CD4-positive, alpha-beta T cell treated with Interleukin-17A for 1 hour (primary cell): ENCODE measurements around the gene CORIN.
A peak's percentile ranks its signal among the peaks of the same experiment; 100 is the strongest.

Experiments
- DNase-seq: peaks from one replicate; pipeline ENCODE4 v3.0.0-alpha.2; 2020

Gene CORIN

GRCh38 chr4:47837908-47838294 is at the start of gene CORIN:
Gene CORIN (minus strand): TSS chr4:47838067. CDS start chr4:47837949, 118 bp downstream.
- no peak for DNase-seq

GRCh38 chr4:47882228-47882627 is 44.4 kb upstream of the CORIN start:
- DNase-seq, result no peak

DNA sequence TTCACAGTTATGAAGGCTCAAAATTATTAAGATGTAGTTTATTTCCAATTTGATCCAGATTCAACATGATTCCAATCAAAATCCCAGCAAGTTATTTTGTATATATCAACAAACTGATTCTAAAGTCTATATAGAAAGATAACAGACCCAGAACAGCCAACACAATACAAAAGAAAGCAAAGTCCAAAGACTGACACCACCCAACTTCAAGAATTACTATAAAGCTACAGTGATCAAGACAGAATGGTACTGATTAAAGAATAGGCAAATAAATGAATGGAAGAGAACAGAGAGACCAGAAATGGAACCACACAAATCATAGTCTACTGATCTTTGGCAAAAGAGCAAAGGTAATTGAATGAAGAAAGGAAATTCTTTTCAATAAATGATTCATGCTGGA is 41.6 kb upstream of the CORIN start:
- no peak for DNase-seq

DNA sequence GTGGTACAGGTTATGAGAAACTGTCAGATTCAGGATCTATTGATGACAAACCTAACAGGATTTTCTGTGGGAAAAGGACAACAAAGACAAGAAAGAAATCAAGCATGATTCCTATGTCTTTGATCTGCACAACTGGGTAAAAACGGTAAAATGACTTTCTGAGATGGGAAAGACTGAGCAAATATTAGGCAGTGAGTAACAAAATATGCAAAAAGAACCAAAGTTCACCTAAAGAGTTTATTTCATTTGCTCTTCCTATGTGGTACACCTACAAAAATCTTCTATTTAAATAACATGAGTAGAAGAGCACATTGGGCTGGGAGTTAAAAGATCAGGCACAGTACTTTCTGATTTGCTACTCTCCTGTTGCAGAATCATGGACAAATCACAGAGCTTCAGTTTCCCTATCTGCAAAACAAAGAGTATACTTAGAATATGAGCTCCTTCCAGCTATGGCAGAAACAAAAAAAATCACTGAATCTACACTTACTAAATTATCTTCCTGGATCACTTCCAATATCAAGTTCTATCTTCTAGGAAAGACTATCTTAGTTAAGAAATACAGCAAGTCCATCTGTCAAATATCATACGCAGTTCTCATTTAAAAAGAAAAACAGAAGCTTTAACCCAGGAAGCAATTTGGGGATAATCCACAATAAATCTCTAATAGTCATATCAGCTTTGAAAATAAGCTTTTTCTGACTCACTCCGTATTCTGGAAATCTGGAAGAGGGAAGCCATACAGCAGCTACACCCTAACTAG is 39.1 kb upstream of the CORIN start:
- no peak for DNase-seq

- no peak for DNase-seq
Measured at GRCh38 chr4:47876310-47876709, 38.4 kb upstream of the CORIN start.

DNA sequence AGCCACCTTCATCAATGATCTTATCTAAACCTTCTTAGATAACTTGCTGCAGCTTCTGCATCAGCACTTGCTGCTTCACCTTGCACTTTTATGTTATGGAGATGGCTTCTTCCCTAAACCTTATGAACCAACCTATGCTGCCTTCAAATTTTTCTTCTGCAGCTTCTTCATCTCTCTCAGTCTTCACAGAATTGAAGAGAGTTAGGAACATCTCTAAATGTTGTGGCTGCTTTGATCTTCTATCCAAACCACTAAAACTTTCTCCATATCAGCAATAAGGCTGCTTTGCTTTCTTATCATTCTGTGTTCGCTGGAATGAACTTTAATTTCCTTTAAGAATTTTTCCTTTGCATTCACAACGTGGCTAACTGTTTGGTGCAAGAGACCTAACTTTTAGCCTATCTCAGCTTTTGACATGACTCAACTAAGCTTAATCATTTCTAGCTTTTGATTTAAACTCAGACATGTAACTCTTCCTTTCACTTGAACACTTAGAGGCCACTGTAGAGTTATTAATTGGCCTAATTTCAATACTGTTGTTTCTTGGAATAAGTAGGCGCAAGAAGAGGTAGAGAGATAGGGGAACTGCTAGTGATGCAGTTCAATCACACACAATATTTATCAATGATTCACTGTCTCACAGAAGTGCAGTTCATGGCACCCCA is 36.1 kb upstream of the CORIN start:
- DNase-seq, result no peak

- no peak for DNase-seq
Measured at GRCh38 chr4:47863486-47863885, 25.6 kb upstream of the CORIN start.

GRCh38 chr4:47862297-47862696 is 24.4 kb upstream of the CORIN start:
- DNase-seq, result no peak

- DNase-seq, result no peak
Measured at GRCh38 chr4:47860305-47860704, 22.4 kb upstream of the CORIN start.

- no peak for DNase-seq
Measured at GRCh38 chr4:47858006-47858405, 20.1 kb upstream of the CORIN start.

- DNase-seq, result no peak
Measured at GRCh38 chr4:47856713-47857112, 18.8 kb upstream of the CORIN start.

- no peak for DNase-seq
Measured at GRCh38 chr4:47855350-47855749, 17.5 kb upstream of the CORIN start.

- no peak for DNase-seq
Measured at GRCh38 chr4:47852136-47852535, 14.3 kb upstream of the CORIN start.

GRCh38 chr4:47849466-47849865 is 11.6 kb upstream of the CORIN start:
- no peak for DNase-seq

DNA sequence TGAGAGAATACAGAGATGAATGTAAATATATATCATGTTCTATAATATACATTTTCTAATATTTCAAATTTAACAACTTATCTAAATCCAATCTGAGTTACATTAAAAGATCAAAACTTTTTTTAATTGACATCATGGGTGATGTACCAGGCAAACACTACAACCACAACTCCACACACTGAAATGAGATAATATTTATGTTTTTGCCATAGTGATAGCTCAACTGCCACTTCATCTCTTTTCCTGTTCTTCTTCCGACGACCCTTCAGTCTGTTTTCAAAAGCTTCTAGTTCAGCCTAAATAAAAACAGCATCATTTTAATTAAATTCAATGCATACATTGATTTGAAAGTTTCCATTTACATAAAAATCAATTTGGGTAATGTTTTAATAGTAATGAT is 10.2 kb upstream of the CORIN start:
- DNase-seq, result no peak

DNA sequence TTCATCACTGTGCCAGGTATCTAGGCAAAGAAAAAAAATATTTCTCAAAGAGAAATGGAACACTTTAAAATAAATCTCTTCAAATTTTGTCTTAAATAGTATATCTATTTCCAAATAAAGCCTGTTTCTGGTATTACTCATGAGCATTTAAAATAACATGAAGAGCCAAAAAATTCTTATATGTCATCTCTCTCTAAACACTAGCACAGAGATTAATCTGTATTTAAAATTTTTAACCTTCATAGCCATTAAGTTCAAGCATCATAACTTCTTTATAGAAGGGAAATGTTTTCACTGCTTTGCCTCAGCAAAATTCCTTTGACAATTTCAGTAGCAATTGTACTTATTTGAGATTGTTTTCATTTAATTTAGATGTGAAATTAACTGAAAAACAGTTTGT is 5.1 kb upstream of the CORIN start:
- no peak for DNase-seq

DNA sequence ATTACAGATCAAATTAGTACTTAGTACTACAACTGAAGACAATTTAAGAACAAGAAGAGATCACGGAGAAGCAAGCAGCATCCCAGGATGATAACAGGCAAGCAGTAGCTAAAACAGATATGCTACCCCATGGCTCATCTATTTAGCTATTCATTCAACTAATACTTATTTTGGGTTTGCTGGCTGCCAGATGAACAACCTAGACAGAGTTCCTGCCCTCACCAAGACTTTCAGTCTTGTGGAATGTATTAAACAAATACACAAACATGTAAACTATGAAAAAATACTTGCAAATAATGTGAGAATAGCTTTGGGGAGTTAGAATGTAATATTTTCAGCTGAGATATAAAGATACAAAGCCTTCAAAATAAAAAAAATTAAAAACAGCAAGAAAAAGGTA is 2.4 kb upstream of the CORIN start:
- no peak for DNase-seq

DNA sequence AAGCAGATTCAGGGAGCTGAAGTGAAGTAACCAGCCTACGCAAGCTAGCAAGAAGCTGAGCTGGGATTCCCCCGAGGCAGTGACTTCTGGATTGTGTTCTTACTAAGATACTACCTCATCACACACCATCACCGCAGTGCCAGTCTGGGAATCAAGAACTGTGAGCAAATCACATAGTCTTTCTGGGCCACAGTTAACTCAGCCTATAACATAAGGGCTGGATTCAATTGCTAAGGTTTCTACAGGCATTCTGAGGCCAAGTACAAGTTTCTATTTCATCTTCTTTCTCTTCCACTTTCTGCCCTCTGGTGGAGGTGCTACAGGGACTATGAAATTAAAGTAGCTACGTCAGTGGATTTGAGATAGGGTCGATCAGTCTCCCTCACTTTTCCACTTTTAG is 1.4 kb upstream of the CORIN start:
- peak; percentile 46 for DNase-seq

GRCh38 chr4:47838445-47838844 is 578 bp upstream of the CORIN start:
- DNase-seq, result no peak

GRCh38 chr4:47837094-47837907 is 566 bp downstream of the CORIN start:
- DNase-seq, result peak; percentile 35

DNA sequence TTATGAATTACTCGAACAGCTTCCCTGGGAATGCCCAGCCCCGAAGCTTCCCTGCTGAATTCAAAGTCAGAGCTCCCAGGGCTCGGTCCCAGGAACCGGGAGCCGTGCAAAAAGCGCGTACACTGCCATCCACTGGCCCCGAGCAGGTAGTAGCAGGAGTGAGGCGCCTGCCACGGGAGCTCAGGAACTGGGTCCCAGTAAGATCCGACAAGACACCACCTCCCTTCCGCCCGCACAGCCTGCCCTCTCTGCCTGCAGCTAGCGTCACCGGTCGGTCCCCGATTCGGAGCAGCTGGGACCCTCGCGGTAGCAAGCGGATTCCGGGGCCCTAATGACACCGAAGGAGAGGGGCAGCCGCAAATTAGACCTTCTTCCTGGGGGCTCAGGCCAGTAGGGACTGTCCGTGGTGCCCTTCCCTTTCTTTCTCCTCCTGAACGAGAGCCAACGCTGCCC is 1.2 kb downstream of the CORIN start:
- peak; percentile 53 for DNase-seq

GRCh38 chr4:47835494-47835893 is 2.4 kb downstream of the CORIN start:
- no peak for DNase-seq

DNA sequence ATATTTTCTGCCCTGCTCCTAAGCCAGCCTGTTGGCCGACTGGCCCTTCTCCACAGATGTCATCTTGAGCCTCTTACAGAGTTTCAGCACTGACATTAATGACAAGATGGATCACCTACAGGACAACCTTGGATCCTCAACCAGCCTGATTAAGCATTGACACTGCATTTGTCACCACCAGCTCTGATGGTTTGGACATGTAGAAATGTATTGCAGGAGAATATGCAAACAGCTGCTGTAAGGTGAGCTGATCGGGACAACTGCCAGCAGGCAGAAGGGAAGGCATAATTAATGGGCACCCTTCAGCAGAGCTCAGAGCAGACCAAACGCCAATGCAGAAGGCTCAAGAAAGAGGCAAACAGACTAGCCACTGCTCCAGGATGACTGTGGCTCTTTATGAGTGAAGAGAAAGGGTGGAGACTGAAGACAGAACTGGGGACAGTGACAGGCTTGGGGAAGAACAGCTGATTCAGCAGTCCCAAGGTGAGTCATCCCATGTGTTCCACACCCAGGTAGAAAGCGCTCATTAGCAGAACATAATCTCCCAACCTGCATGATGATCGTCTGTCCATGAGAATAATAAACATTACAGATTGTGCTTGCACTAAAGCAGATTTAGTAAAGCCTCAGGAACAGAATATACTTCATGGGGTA is 6.7 kb downstream of the CORIN start:
- DNase-seq, result no peak
